IMR-90 (cell line): Measurements from ENCODE around the gene RENBP. TPM values are rescaled to one million over a fixed set of nuclear protein-coding genes. Genes with fewer than 3 reads are reported as not detected.

Experiments used
- ATAC-seq: fragments of 200-7000 bp; cut with Tn5 transposase; 2 replicates; pipeline ENCODE4 v1.9.1; 2020; ENCODE audit warnings: low read depth, mild to moderate bottlenecking, moderate library complexity
- BruUV-seq: library from RNA; stranded (reverse); fragments of 400-500 nt; replicated peaks from 2 replicates; lab custom pipeline; 2021; lab: Mats Ljungman, UMichigan
- CTCF ChIA-PET: fragments of 300-600 bp; formaldehyde crosslinking; extraction: SDS; loops from one replicate; lab custom pipeline; 2021; ENCODE audit warnings: antibody characterized with exemption; lab: Yijun Ruan, JAX
- POLR2A ChIA-PET: fragments of 300-600 bp; sonication (Branson Sonifier 250); formaldehyde crosslinking; loops from one replicate; lab custom pipeline; 2022; ENCODE audit warnings: antibody characterized with exemption; ENCODE audit not compliant: unreplicated experiment; lab: Charles Lee
- DNase-seq: peaks from one replicate; pipeline ENCODE4 v3.0.0; 2013
- H2AFZ ChIP-seq: replicated peaks from 2 replicates; pipeline ENCODE3; 2013; ENCODE audit warnings: low read length, mild to moderate bottlenecking; ENCODE audit not compliant: poor library complexity
- H2AK5ac ChIP-seq: 2 replicates; pipeline ENCODE4 v1.6.1; 2013; ENCODE audit warnings: low read depth, low read length, inconsistent platforms
- H2AK9ac ChIP-seq: replicated peaks from 2 replicates; pipeline ENCODE3; 2013; ENCODE audit warnings: mild to moderate bottlenecking, low read depth, low read length, moderate library complexity; ENCODE audit not compliant: poor library complexity
- H2BK120ac ChIP-seq: 2 replicates; pipeline ENCODE4 v1.6.1; 2013; ENCODE audit warnings: low read depth, low read length, inconsistent platforms
- H2BK15ac ChIP-seq: 3 replicates; pipeline ENCODE4 v1.6.1; 2013; ENCODE audit warnings: low read depth, low read length, inconsistent platforms
- H2BK20ac ChIP-seq: 2 replicates; pipeline ENCODE4 v1.6.1; 2013; ENCODE audit warnings: low read depth, mild to moderate bottlenecking, inconsistent platforms, low read length, moderate library complexity
- H2BK5ac ChIP-seq: 2 replicates; pipeline ENCODE4 v1.6.1; 2013; ENCODE audit warnings: mild to moderate bottlenecking, low read depth, low read length, inconsistent platforms; ENCODE audit not compliant: poor library complexity, severe bottlenecking
- H3K14ac ChIP-seq: replicated peaks from 2 replicates; pipeline ENCODE4 v1.6.1; 2013; ENCODE audit warnings: low read depth, low read length, inconsistent platforms
- H3K18ac ChIP-seq: 2 replicates; pipeline ENCODE4 v1.6.1; 2013; ENCODE audit warnings: low read depth, low read length, control low read depth
- H3K23ac ChIP-seq: 2 replicates; pipeline ENCODE4 v1.6.1; 2013; ENCODE audit warnings: low read depth, low read length, inconsistent platforms
- H3K27ac ChIP-seq: 2 replicates; pipeline ENCODE4 v1.5.1; 2013; ENCODE audit warnings: mild to moderate bottlenecking, control low read depth, low read length; ENCODE audit not compliant: insufficient read depth
- H3K27me3 ChIP-seq: 2 replicates; pipeline ENCODE4 v1.6.1; 2013; ENCODE audit warnings: low read length; ENCODE audit not compliant: control insufficient read depth, insufficient read depth
- H3K36me3 ChIP-seq: 2 replicates; pipeline ENCODE4 v1.6.1; 2013; ENCODE audit warnings: low read length, mixed read lengths; ENCODE audit not compliant: control insufficient read depth, insufficient read depth
- H3K4ac ChIP-seq: 2 replicates; pipeline ENCODE4 v1.6.1; 2013; ENCODE audit warnings: low read depth, low read length, inconsistent platforms
- H3K4me1 ChIP-seq: 2 replicates; pipeline ENCODE4 v1.6.1; 2013; ENCODE audit warnings: low read length, mixed read lengths; ENCODE audit not compliant: control insufficient read depth, insufficient read depth
- H3K4me2 ChIP-seq: 2 replicates; pipeline ENCODE4 v1.6.1; 2013; ENCODE audit warnings: low read depth, mild to moderate bottlenecking, control low read depth, low read length, moderate library complexity
- H3K4me3 ChIP-seq: 2 replicates; pipeline ENCODE4 v1.5.1; 2013; ENCODE audit warnings: low read depth, mild to moderate bottlenecking, control low read depth, low read length, moderate library complexity; ENCODE audit not compliant: insufficient read depth
- H3K56ac ChIP-seq: 2 replicates; pipeline ENCODE4 v1.6.1; 2013; ENCODE audit warnings: low read length, inconsistent platforms; ENCODE audit not compliant: insufficient read depth; ENCODE audit errors: extremely low read depth
- H3K79me1 ChIP-seq, 2 experiments: 2 replicates each; pipeline ENCODE4 v1.6.1; 2013; ENCODE audit warnings: low read length in 2 of 2, inconsistent platforms in 1 of 2, low read depth in 1 of 2
- H3K9ac ChIP-seq: 2 replicates; pipeline ENCODE4 v1.6.1; 2013; ENCODE audit warnings: low read depth, low read length, control low read depth
- H3K9me1 ChIP-seq: 2 replicates; pipeline ENCODE4 v1.6.1; 2013; ENCODE audit warnings: low read length, inconsistent platforms; ENCODE audit not compliant: insufficient read depth
- H3K9me3 ChIP-seq: 2 replicates; pipeline ENCODE4 v1.6.1; 2013; ENCODE audit warnings: low read length; ENCODE audit not compliant: control insufficient read depth, insufficient read depth
- H4K20me1 ChIP-seq: 2 replicates; pipeline ENCODE4 v1.6.1; 2013; ENCODE audit warnings: low read length, inconsistent platforms; ENCODE audit not compliant: insufficient read depth
- H4K5ac ChIP-seq: 2 replicates; pipeline ENCODE4 v1.6.1; 2013; ENCODE audit warnings: mild to moderate bottlenecking, low read depth, low read length, control low read depth
- H4K8ac ChIP-seq, 2 experiments: 2 replicates each; pipeline ENCODE4 v1.6.1; 2013; ENCODE audit warnings: low read depth in 2 of 2, low read length in 2 of 2, control low read depth in 1 of 2, inconsistent platforms in 1 of 2
- H4K91ac ChIP-seq: 2 replicates; pipeline ENCODE4 v1.6.1; 2013; ENCODE audit warnings: low read depth, low read length, inconsistent platforms; ENCODE audit not compliant: insufficient read depth
- CHD1 ChIP-seq: IDR thresholded peaks from 2 replicates; pipeline ENCODE4 v1.6.1; 2012; ENCODE audit warnings: low read depth, low read length, improper control_type of control experiment
- FOS ChIP-seq: fragments of 150-350 bp; IDR thresholded peaks from 2 replicates; pipeline ENCODE4 v1.6.1; 2016; ENCODE audit warnings: low read depth, low read length
- MXI1 ChIP-seq: IDR thresholded peaks from 2 replicates; pipeline ENCODE4 v1.6.1; 2012; ENCODE audit warnings: low read depth, mild to moderate bottlenecking, low read length, moderate library complexity, borderline replicate concordance
- POLR2A ChIP-seq: IDR thresholded peaks from 2 replicates; pipeline ENCODE4 v1.6.1; 2012; ENCODE audit warnings: mild to moderate bottlenecking, low read depth, low read length
- RAD21 ChIP-seq: IDR thresholded peaks from 2 replicates; pipeline ENCODE4 v1.6.1; 2012; ENCODE audit warnings: low read length, improper control_type of control experiment
- WGBS, 2 experiments: methylation state at CpG; one replicate each; pipeline versions ENCODE4 v1.1.5 to v1.1.7; 2013; ENCODE audit warnings: missing lambda C conversion rate in 2 of 2; ENCODE audit not compliant: insufficient read length in 1 of 2; ENCODE audit errors: extremely low coverage in 2 of 2; 5-methylcytosine and 5-hydroxymethylcytosine counted together
- dilution Hi-C: fragments of 300-500 bp; cut with HindIII; formaldehyde crosslinking; loops from one replicate; pipeline ENCODE4 v1.14.3; 2018; ENCODE audit warnings: low sequenced_read_pairs; ENCODE audit not compliant: unreplicated experiment
- in situ Hi-C: fragments of 300-500 bp; cut with MboI; formaldehyde crosslinking; loops from 3 replicates; pipeline ENCODE4 v1.14.3; 2019; ENCODE audit warnings: low sequenced_read_pairs, inconsistent platforms, mixed read lengths
- intact Hi-C: fragments of 100-400 bp; cut with micrococcal nuclease; formaldehyde crosslinking; loops from 2 replicates; pipeline ENCODE4 v1.10.0; 2022
- polyA plus RNA-seq, 3 experiments: library from polyadenylated mRNA; depleted of rRNA; stranded (reverse); fragments of >200 nt; gene quantifications; 2 replicates each; pipeline ENCODE4 v1.2.3, GENCODE V29; 2012; ENCODE audit warnings: low replicate concordance in 1 of 3
- total RNA-seq: library from RNA; depleted of rRNA; stranded (reverse); fragments of >200 nt; gene quantifications from 2 replicates; pipeline ENCODE4 v1.2.3, GENCODE V29; 2012

The RENBP gene
- total and polyA plus RNA-seq, 2 of the 4 experiments (the other 2 are of a cell fraction), result 0.15 to 0.18 TPM

GRCh38 chrX:153974003-153974725, 29.7 kb upstream of the RENBP start:
- ChIA-PET CTCF (no interaction called here), POLR2A (interaction anchor here (0.5 kb wide), 1 partner anchor 453 kb away, joined by 11 read pairs; no protein-coding TSS in a partner anchor)
- Histone ChIP-seq H3K23ac (peak overlapping the region; percentile 67; the same call in 1 of the 2 replicates), H2AK9ac (peak overlapping the region; percentile 94), H3K36me3 (no peaks in the 10 kb centered on the region), H3K9me3 (no peaks in the 10 kb centered on the region), H4K8ac (peak overlapping the region; percentile 19 to 20; a peak in 1 of 4 replicates), H3K9ac (no peak overlapping the region), H3K9me1 (peaks cover 3% of the 10 kb centered on the region; the same call in 1 of the 2 replicates), H3K18ac (no peak overlapping the region), H4K20me1 (peaks cover 16% of the 10 kb centered on the region), H3K27ac (no peak overlapping the region), H2BK120ac (0 out of 2 replicates have a peak overlapping the region, but pooled peaks have one; percentile 22), H2AFZ (peak overlapping the region; percentile 67), H3K4me3 (no peak overlapping the region), H3K4me1 (peaks cover 8% of the 10 kb centered on the region), H2AK5ac (peak overlapping the region; percentile 46; the same call in 1 of the 2 replicates), H2BK20ac (no peak overlapping the region), H3K4me2 (peak overlapping the region; percentile 98; the same call in 1 of the 2 replicates), H4K5ac (no peak overlapping the region), H3K56ac (no peak overlapping the region), H2BK15ac (no peak overlapping the region), H3K27me3 (no peaks in the 10 kb centered on the region), H2BK5ac (no peak overlapping the region), H4K91ac (no peak overlapping the region), H3K4ac (peak overlapping the region; percentile 84; the same call in 1 of the 2 replicates), H3K14ac (peak overlapping the region; percentile 86; the same call in 1 of the 2 replicates), H3K79me1 (peaks cover 14 to 23% of the 10 kb centered on the region in 2 experiments; a peak in 2 of 4 replicates)
- in situ Hi-C loops (no loop called here), intact Hi-C loops (no loop called here), dilution Hi-C loops (no loop called here)
- ATAC-seq (no peak), DNase-seq (no peak)
- TF ChIP-seq POLR2A (no peak), RAD21 (no peak), MXI1 (no peak), CHD1 (no peak), FOS (no peak)
- no TSS peak for BruUV-seq
- WGBS, 2 experiments, result 73% methylated on average over 8 of the region's 14 CpGs; no CpG with 5 or more reads in 1 of the 2 experiments
